ENCODE results near the gene EFNA2.

Gene EFNA2

DNA sequence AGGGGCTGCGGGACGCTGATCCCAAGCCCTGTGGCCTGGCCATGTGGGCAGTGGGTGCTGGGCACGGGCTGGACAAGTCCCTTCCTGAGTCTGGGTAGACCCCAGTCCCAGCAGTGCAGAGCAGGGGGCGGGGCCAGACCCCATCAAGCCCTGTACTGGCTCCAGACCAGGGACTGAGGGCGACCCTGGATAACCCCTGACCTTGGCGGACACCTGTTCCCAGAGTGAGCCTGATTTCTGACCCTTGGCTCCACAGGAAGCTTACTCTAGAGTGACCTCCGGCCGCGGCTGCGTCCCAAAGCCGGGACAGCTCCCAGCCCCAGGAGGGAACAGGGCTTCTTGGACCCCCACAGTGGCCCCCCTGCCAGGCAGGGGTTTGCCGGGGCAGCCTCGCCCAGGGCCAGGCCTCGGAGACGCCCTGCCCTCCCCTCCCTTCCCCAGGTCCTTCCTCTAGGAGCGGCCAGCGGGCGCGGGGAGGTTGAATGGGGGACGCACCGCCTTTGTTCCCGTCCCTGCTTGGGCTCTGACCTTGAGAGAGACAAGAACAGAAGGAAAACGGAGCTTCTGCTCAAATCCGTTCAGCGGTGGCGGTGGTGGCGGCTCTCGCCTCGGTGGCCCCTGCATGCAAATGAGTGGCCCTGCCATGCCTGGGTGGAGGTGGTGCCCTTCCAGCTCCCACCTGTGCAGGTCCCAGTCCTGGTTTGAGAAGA lies 2.3 kb upstream of the EFNA2 start:
- H3F3A ChIP-seq (ENCODE audit: control insufficient read depth, insufficient read depth), result no peaks in the 10 kb centered on the region; the same call in 1 of the 2 replicates
- peaks cover 5% of the 10 kb centered on the region for H4K20me1 ChIP-seq (ENCODE audit: control insufficient read depth, insufficient read depth, low read depth, low read length)
- no peak overlapping the region for H3K4me3 ChIP-seq (ENCODE audit: low read length)
- peaks cover 10% of the 10 kb centered on the region for H3K4me1 ChIP-seq (ENCODE audit: control insufficient read depth, low read length)
- TF ChIP-seq EZH2phosphoT487 (IDR thresholded peaks at IDR 0.05; ENCODE audit: borderline replicate concordance, low read length) (no peak), CTCF (IDR thresholded peaks at IDR 0.05; ENCODE audit: low read depth, low read length, poor library complexity, severe bottlenecking) (no peak)
- H3K4me2 ChIP-seq (ENCODE audit: low read length), result no peak overlapping the region
- no peaks in the 10 kb centered on the region for H3K9me3 ChIP-seq (ENCODE audit: control insufficient read depth, insufficient read depth, low read length)
- H3K79me2 ChIP-seq (ENCODE audit: control insufficient read depth, low read length), result no peaks in the 10 kb centered on the region
- H3K27ac ChIP-seq (ENCODE audit: low read depth, low read length), result no peak overlapping the region
- peaks cover 38% of the 10 kb centered on the region for H3K27me3 ChIP-seq (ENCODE audit: control insufficient read depth, low read length)
- H3K36me3 ChIP-seq (ENCODE audit: control insufficient read depth, low read length), result peaks cover 23% of the 10 kb centered on the region
- H3K9me2 ChIP-seq (replicated peaks; ENCODE audit: control insufficient read depth, low read length), result no peaks in the 10 kb centered on the region

DNA sequence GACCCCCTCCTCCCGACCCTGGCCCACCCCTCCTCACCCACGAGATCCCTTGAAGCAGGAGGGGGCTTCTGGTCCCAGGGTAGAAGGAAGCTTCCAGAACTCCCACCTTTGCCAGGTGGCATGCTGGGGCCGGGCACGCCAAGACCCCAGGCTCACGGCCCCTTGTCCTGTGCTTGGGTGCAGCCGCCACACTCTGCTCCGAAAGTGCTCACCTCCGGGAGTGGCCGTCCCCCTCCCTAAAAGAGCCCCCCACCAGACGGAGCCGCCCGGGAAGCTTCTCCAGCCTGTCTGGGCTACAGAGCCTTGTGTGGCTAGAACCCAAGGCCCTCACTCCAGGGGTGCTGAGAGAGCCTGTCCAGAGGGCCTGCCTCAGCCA lies 1.8 kb upstream of the EFNA2 start:
- no peaks in the 10 kb centered on the region for H3K9me2 ChIP-seq (replicated peaks; ENCODE audit: control insufficient read depth, low read length)
- no peak overlapping the region for H3K27ac ChIP-seq (ENCODE audit: low read depth, low read length)
- H3K4me1 ChIP-seq (ENCODE audit: control insufficient read depth, low read length), result peaks cover 10% of the 10 kb centered on the region
- no peak overlapping the region for H3K4me3 ChIP-seq (ENCODE audit: low read length)
- no peaks in the 10 kb centered on the region for H3K9me3 ChIP-seq (ENCODE audit: control insufficient read depth, insufficient read depth, low read length)
- no peaks in the 10 kb centered on the region; the same call in 1 of the 2 replicates for H3F3A ChIP-seq (ENCODE audit: control insufficient read depth, insufficient read depth)
- H4K20me1 ChIP-seq (ENCODE audit: control insufficient read depth, insufficient read depth, low read depth, low read length), result peaks cover 5% of the 10 kb centered on the region
- H3K36me3 ChIP-seq (ENCODE audit: control insufficient read depth, low read length), result peaks cover 18% of the 10 kb centered on the region
- no peak overlapping the region for H3K4me2 ChIP-seq (ENCODE audit: low read length)
- TF ChIP-seq CTCF (IDR thresholded peaks at IDR 0.05; ENCODE audit: low read depth, low read length, poor library complexity, severe bottlenecking), result no peak
- TF ChIP-seq EZH2phosphoT487 (IDR thresholded peaks at IDR 0.05; ENCODE audit: borderline replicate concordance, low read length), result no peak
- H3K27me3 ChIP-seq (ENCODE audit: control insufficient read depth, low read length), result peaks cover 38% of the 10 kb centered on the region
- no peaks in the 10 kb centered on the region for H3K79me2 ChIP-seq (ENCODE audit: control insufficient read depth, low read length)

GRCh38 chr19:1284293-1284978 lies 1.2 kb upstream of the EFNA2 start:
- Histone ChIP-seq H3K27me3 (ENCODE audit: control insufficient read depth, low read length) (peaks cover 38% of the 10 kb centered on the region), H3K4me1 (ENCODE audit: control insufficient read depth, low read length) (peaks cover 10% of the 10 kb centered on the region)

More at GRCh38 chr19:1284293-1284978, 1.2 kb upstream of the EFNA2 start:
- Histone ChIP-seq H3F3A (ENCODE audit: control insufficient read depth, insufficient read depth) (no peaks in the 10 kb centered on the region; the same call in 1 of the 2 replicates), H3K36me3 (ENCODE audit: control insufficient read depth, low read length) (peaks cover 13% of the 10 kb centered on the region), H3K4me3 (ENCODE audit: low read length) (no peak overlapping the region), H3K4me2 (ENCODE audit: low read length) (no peak overlapping the region), H3K27ac (ENCODE audit: low read depth, low read length) (no peak overlapping the region), H3K9me3 (ENCODE audit: control insufficient read depth, insufficient read depth, low read length) (no peaks in the 10 kb centered on the region), H4K20me1 (ENCODE audit: control insufficient read depth, insufficient read depth, low read depth, low read length) (peaks cover 5% of the 10 kb centered on the region), H3K9me2 (replicated peaks; ENCODE audit: control insufficient read depth, low read length) (no peaks in the 10 kb centered on the region), H3K79me2 (ENCODE audit: control insufficient read depth, low read length) (no peaks in the 10 kb centered on the region)
- TF ChIP-seq EZH2phosphoT487 (IDR thresholded peaks at IDR 0.05; ENCODE audit: borderline replicate concordance, low read length), result no peak
- TF ChIP-seq CTCF (IDR thresholded peaks at IDR 0.05; ENCODE audit: low read depth, low read length, poor library complexity, severe bottlenecking), result no peak

Measured in DOHH2 (cell line).